Vagina (tissue), 2 donors: ENCODE measurements around the gene SPOCK3. TPM values are rescaled to one million over a fixed set of nuclear protein-coding genes. Genes with fewer than 3 reads are reported as not detected.
"Not testable (repeated sequence)": the region's sequence is repeated elsewhere in the genome, so short reads cannot be mapped to it uniquely, and the experiment has no call there.

ENCODE experiments used
- DNase-seq, 2 donors: peaks; one replicate each; pipeline ENCODE4 v3.0.0-alpha.2; 2017; ENCODE audit errors: extremely low spot score in 2 of 2
- H3K27ac ChIP-seq: fragments of 200-600 bp; sonication (generic); one replicate; pipeline ENCODE4 v1.5.1; 2019
- H3K27me3 ChIP-seq: fragments of 200-600 bp; sonication (generic); one replicate; pipeline ENCODE4 v1.5.1; 2019
- H3K36me3 ChIP-seq, 2 donors: fragments of 200-600 bp; sonication (generic); one replicate each; pipeline ENCODE4 v1.5.1; 2017 to 2019
- H3K4me1 ChIP-seq: fragments of 200-600 bp; sonication (generic); one replicate; pipeline ENCODE4 v1.5.1; 2019
- H3K4me3 ChIP-seq, 2 donors: fragments of 200-600 bp; sonication (generic); 1 replicate in 1 of 2; 2 replicates in 1 of 2; pipeline ENCODE4 v1.5.1; 2016 to 2019
- H3K9me3 ChIP-seq: fragments of 200-600 bp; sonication (generic); one replicate; pipeline ENCODE4 v1.5.1; 2019
- CTCF ChIP-seq, 3 experiments: fragments of 450-650 bp in 2 of 3; fragments of 200-600 bp in 1 of 3; sonication (generic) in 1 of 3; IDR thresholded peaks; one replicate each; pipeline ENCODE4 v1.5.1; 2017 to 2019; ENCODE audit warnings: antibody characterized with exemption in 3 of 3, mild to moderate bottlenecking in 2 of 3, moderate library complexity in 2 of 3
- POLR2A ChIP-seq, 2 donors: fragments of 450-650 bp; IDR thresholded peaks; one replicate each; pipeline ENCODE4 v1.6.1; 2017; ENCODE audit warnings: antibody characterized with exemption in 2 of 2, mild to moderate bottlenecking in 2 of 2, moderate library complexity in 2 of 2
- POLR2AphosphoS5 ChIP-seq, 2 donors: sonication (generic); formaldehyde crosslinking; IDR thresholded peaks; one replicate each; pipeline ENCODE4 v1.9.0; 2017; ENCODE audit warnings: antibody characterized with exemption in 2 of 2, mild to moderate bottlenecking in 2 of 2, low read depth in 1 of 2; ENCODE audit not compliant: insufficient read depth in 1 of 2
- intact Hi-C: fragments of 100-400 bp; cut with DNase I; formaldehyde crosslinking; loops from one replicate; pipeline ENCODE4 v1.15.1; 2023
- total RNA-seq: library from RNA; depleted of rRNA; stranded (reverse); fragments of >200 nt; gene quantifications from one replicate; pipeline ENCODE4 v1.2.3, GENCODE V29; 2016

The SPOCK3 gene
- total RNA-seq, 1 donor from 2014 or later: 0.74 TPM

GRCh38 chr4:166987026-166987425 is 247.3 kb downstream of the SPOCK3 start:
- Histone ChIP-seq H3K4me1 (no peaks in the 10 kb centered on the region), H3K27ac (no peak overlapping the region), H3K27me3 (no peaks in the 10 kb centered on the region), H3K9me3 (no peaks in the 10 kb centered on the region), H3K4me3 (no peak overlapping the region), H3K36me3 (no peaks in the 10 kb centered on the region)
- DNase-seq: no peak
- TF ChIP-seq POLR2AphosphoS5 (IDR thresholded peaks at IDR 0.05; ENCODE audit: insufficient read depth in 1 of 2, low read depth in 1 of 2) (no peak), POLR2A (IDR thresholded peaks at IDR 0.05) (no peak)
- intact Hi-C loops: no loop called here

- no peak for DNase-seq
- Histone ChIP-seq H3K36me3 (no peaks in the 10 kb centered on the region), H3K27me3 (no peaks in the 10 kb centered on the region), H3K9me3 (no peaks in the 10 kb centered on the region), H3K27ac (no peak overlapping the region), H3K4me3 (no peak overlapping the region), H3K4me1 (no peaks in the 10 kb centered on the region)
- no peak for TF ChIP-seq POLR2AphosphoS5 (IDR thresholded peaks at IDR 0.05; ENCODE audit: insufficient read depth in 1 of 2, low read depth in 1 of 2)
- intact Hi-C loops: no loop called here
Observed at GRCh38 chr4:166981847-166982246, 252.4 kb downstream of the SPOCK3 start.

GRCh38 chr4:166980419-166980818 is 253.9 kb downstream of the SPOCK3 start:
- TF ChIP-seq CTCF (IDR thresholded peaks at IDR 0.05) (no peak), POLR2A (IDR thresholded peaks at IDR 0.05) (no peak), POLR2AphosphoS5 (IDR thresholded peaks at IDR 0.05; ENCODE audit: insufficient read depth in 1 of 2, low read depth in 1 of 2) (no peak)
- intact Hi-C loops: no loop called here

GRCh38 chr4:166977596-166977995 is 256.7 kb downstream of the SPOCK3 start:
- Histone ChIP-seq H3K4me3 (no peak overlapping the region), H3K9me3 (no peaks in the 10 kb centered on the region), H3K27me3 (no peaks in the 10 kb centered on the region), H3K36me3 (no peaks in the 10 kb centered on the region), H3K27ac (no peak overlapping the region), H3K4me1 (no peaks in the 10 kb centered on the region)
- no peak for TF ChIP-seq POLR2AphosphoS5 (IDR thresholded peaks at IDR 0.05; ENCODE audit: insufficient read depth in 1 of 2, low read depth in 1 of 2)
- TF ChIP-seq CTCF (IDR thresholded peaks at IDR 0.05): no peak
- no peak for TF ChIP-seq POLR2A (IDR thresholded peaks at IDR 0.05)
- intact Hi-C loops: no loop called here
- DNase-seq: no peak

More at GRCh38 chr4:166980419-166980818, 253.9 kb downstream of the SPOCK3 start:
- no peaks in the 10 kb centered on the region for H3K27me3 ChIP-seq
- H3K9me3 ChIP-seq: no peaks in the 10 kb centered on the region
- no peak for DNase-seq
- H3K36me3 ChIP-seq: no peaks in the 10 kb centered on the region
- H3K4me3 ChIP-seq: no peak overlapping the region
- no peak overlapping the region for H3K27ac ChIP-seq
- no peaks in the 10 kb centered on the region for H3K4me1 ChIP-seq

GRCh38 chr4:166972071-166972470 is 262.2 kb downstream of the SPOCK3 start:
- no peak overlapping the region for H3K4me3 ChIP-seq
- H3K36me3 ChIP-seq: no peaks in the 10 kb centered on the region
- TF ChIP-seq POLR2AphosphoS5 (IDR thresholded peaks at IDR 0.05; ENCODE audit: insufficient read depth in 1 of 2, low read depth in 1 of 2) (no peak), CTCF (IDR thresholded peaks at IDR 0.05) (no peak), POLR2A (IDR thresholded peaks at IDR 0.05) (no peak)
- DNase-seq: no peak
- H3K9me3 ChIP-seq: no peaks in the 10 kb centered on the region
- intact Hi-C loops: no loop called here
- no peak overlapping the region for H3K27ac ChIP-seq
- no peaks in the 10 kb centered on the region for H3K4me1 ChIP-seq
- H3K27me3 ChIP-seq: no peaks in the 10 kb centered on the region

GRCh38 chr4:166968219-166968618 is 266.1 kb downstream of the SPOCK3 start:
- H3K27ac ChIP-seq, H3K36me3 ChIP-seq, H3K27me3 ChIP-seq, DNase-seq, H3K4me1 ChIP-seq, intact Hi-C loops, H3K9me3 ChIP-seq, H3K4me3 ChIP-seq: not testable (repeated sequence)

GRCh38 chr4:166965562-166965961 is 268.7 kb downstream of the SPOCK3 start:
- H3K4me1 ChIP-seq: no peaks in the 10 kb centered on the region
- H3K36me3 ChIP-seq: no peaks in the 10 kb centered on the region
- H3K4me3 ChIP-seq: no peak overlapping the region
- no peaks in the 10 kb centered on the region for H3K27me3 ChIP-seq
- no peak for DNase-seq
- no peak overlapping the region for H3K27ac ChIP-seq
- TF ChIP-seq POLR2AphosphoS5 (IDR thresholded peaks at IDR 0.05; ENCODE audit: insufficient read depth in 1 of 2, low read depth in 1 of 2) (no peak), CTCF (IDR thresholded peaks at IDR 0.05) (no peak), POLR2A (IDR thresholded peaks at IDR 0.05) (no peak)
- no peaks in the 10 kb centered on the region for H3K9me3 ChIP-seq
- intact Hi-C loops: no loop called here
